Mesothelial cell of epicardium (in vitro differentiated cells): ENCODE measurements around the gene EZH2. TPM values are rescaled to one million over a fixed set of nuclear protein-coding genes. Genes with fewer than 3 reads are reported as not detected.
A peak's percentile ranks its signal among the peaks of the same experiment; 100 is the strongest.

Experiments
- DNase-seq, 2 experiments: peaks; one replicate each; pipeline ENCODE4 v3.0.0; 2021; ENCODE audit warnings: low spot score in 2 of 2; ENCODE audit not compliant: unreplicated experiment in 2 of 2
- H3K27ac Mint-ChIP-seq: 2 replicates; pipeline ENCODE4 v1.8.0; 2021; ENCODE audit warnings: mixed read lengths
- H3K27me3 Mint-ChIP-seq: 2 replicates; pipeline ENCODE4 v1.8.0; 2021; ENCODE audit warnings: low read depth, mixed read lengths
- H3K36me3 Mint-ChIP-seq: 2 replicates; pipeline ENCODE4 v1.8.0; 2021; ENCODE audit warnings: mixed read lengths
- H3K4me1 Mint-ChIP-seq: 2 replicates; pipeline ENCODE4 v1.8.0; 2021; ENCODE audit warnings: mixed read lengths
- H3K4me3 Mint-ChIP-seq: 2 replicates; pipeline ENCODE4 v1.8.0; 2021; ENCODE audit warnings: mild to moderate bottlenecking, moderate library complexity, mixed read lengths
- H3K9me3 Mint-ChIP-seq: 2 replicates; pipeline ENCODE4 v1.8.0; 2021; ENCODE audit warnings: mixed read lengths
- CTCF ChIP-seq: fragments of 200-600 bp; sonication (generic); IDR thresholded peaks from one replicate; pipeline ENCODE4 v1.5.0; 2021; ENCODE audit warnings: antibody characterized with exemption; ENCODE audit not compliant: unreplicated experiment
- total RNA-seq: library from RNA; stranded (reverse); gene quantifications from 3 replicates; pipeline ENCODE4 v1.2.1, GENCODE V29; 2021

The EZH2 gene
- total RNA-seq, 1 donor from 2014 or later, result 29.2 TPM

GRCh38 chr7:148886844-148887243 lies 2.8 kb upstream of the EZH2 start:
- Mint-ChIP-seq H3K27me3 (no peaks in the 10 kb centered on the region), H3K4me1 (peaks cover 4% of the 10 kb centered on the region), H3K4me3 (peak overlapping the region; percentile 49), H3K27ac (no peak overlapping the region), H3K9me3 (no peaks in the 10 kb centered on the region), H3K36me3 (peaks cover 2% of the 10 kb centered on the region)
- DNase-seq, result no peak
- no peak for TF ChIP-seq CTCF

- Mint-ChIP-seq H3K27ac (peak overlapping the region; percentile 87), H3K4me3 (peak overlapping the region; percentile 74), H3K4me1 (peaks cover 12% of the 10 kb centered on the region), H3K27me3 (no peaks in the 10 kb centered on the region), H3K9me3 (no peaks in the 10 kb centered on the region), H3K36me3 (peaks cover 2% of the 10 kb centered on the region)
- DNase-seq, result peak; percentile 86 to 93
- no peak for TF ChIP-seq CTCF
Observed at GRCh38 chr7:148884299-148885022, 370 bp upstream of the EZH2 start.

- Mint-ChIP-seq H3K27ac (peak overlapping the region; percentile 97), H3K36me3 (peaks cover 2% of the 10 kb centered on the region), H3K9me3 (no peaks in the 10 kb centered on the region), H3K27me3 (no peaks in the 10 kb centered on the region), H3K4me3 (peak overlapping the region; percentile 95), H3K4me1 (peaks cover 12% of the 10 kb centered on the region)
- TF ChIP-seq CTCF, result no peak
- peak; percentile 41 to 46 for DNase-seq
Observed at GRCh38 chr7:148883266-148884048, 634 bp downstream of the EZH2 start.

- no peaks in the 10 kb centered on the region for H3K9me3 Mint-ChIP-seq
- no peak for TF ChIP-seq CTCF
- H3K27me3 Mint-ChIP-seq, result no peaks in the 10 kb centered on the region
- no peak for DNase-seq
- peak overlapping the region; percentile 97 for H3K27ac Mint-ChIP-seq
- H3K36me3 Mint-ChIP-seq, result peaks cover 2% of the 10 kb centered on the region
- H3K4me3 Mint-ChIP-seq, result peak overlapping the region; percentile 95
- peaks cover 12% of the 10 kb centered on the region for H3K4me1 Mint-ChIP-seq
Observed at GRCh38 chr7:148882841-148883265, 1.2 kb downstream of the EZH2 start.

- no peak for TF ChIP-seq CTCF
- Mint-ChIP-seq H3K36me3 (peaks cover 2% of the 10 kb centered on the region), H3K27me3 (no peaks in the 10 kb centered on the region), H3K4me3 (no peak overlapping the region), H3K4me1 (peaks cover 12% of the 10 kb centered on the region), H3K27ac (no peak overlapping the region), H3K9me3 (no peaks in the 10 kb centered on the region)
- no peak for DNase-seq
Observed at GRCh38 chr7:148882192-148882591, 1.9 kb downstream of the EZH2 start.
